NT2/D1 (cell line): ENCODE data around the gene HMGB4.

Experiments used
- SUZ12 ChIP-seq: IDR thresholded peaks from 2 replicates; pipeline ENCODE4 v1.6.1; 2011; ENCODE audit not compliant: insufficient read length, insufficient read depth; ENCODE audit errors: extremely low read depth
- YY1 ChIP-seq: IDR thresholded peaks from 2 replicates; pipeline ENCODE4 v1.6.1; 2011; ENCODE audit not compliant: insufficient read length, insufficient read depth
- ZNF274 ChIP-seq: IDR thresholded peaks from 2 replicates; pipeline ENCODE4 v1.6.1; 2011; ENCODE audit warnings: mild to moderate bottlenecking, low read depth, low read length

DNA sequence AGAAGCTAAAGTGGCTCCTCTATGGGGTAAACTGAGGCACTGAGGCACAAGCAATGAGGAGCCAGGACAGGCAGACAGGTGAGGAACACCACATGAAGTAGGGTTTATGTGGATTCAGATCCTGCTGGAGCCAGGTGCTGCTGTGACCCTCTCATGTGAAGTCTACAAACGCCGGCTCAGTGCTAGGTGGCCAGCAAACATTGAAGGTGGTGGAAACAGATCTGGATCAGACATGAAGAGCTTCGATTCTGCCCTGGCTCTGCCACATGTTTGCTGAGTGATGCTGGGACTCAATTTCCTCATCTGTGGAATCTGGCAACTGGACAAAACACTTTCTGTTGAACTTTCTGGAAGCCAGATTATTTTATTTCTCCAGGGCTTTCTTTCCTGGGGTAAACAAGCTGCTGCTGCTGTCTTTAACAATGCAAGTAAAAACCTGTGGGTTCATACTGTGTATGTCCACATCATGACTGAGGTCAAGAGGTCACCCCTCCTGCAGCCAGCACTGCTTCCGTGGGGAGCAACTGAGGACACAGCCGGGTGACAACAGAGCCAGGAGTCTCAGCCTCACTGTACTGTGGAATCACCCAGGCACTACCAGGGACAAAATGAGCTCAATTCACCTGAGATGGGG, 33.3 kb downstream of the HMGB4 start:
- TF ChIP-seq YY1: no peak
- no peak for TF ChIP-seq ZNF274
- TF ChIP-seq SUZ12: no peak
